Activated CD4-positive, alpha-beta T cell treated with anti-CD3 and anti-CD28 coated beads for 24 hours (primary cell): ENCODE results near the gene RARB.

ENCODE experiments used
- DNase-seq, 2 donors: peaks; one replicate each; pipeline ENCODE4 v3.0.0-alpha.2; 2020; ENCODE audit warnings: low read depth in 2 of 2

Gene RARB

DNA sequence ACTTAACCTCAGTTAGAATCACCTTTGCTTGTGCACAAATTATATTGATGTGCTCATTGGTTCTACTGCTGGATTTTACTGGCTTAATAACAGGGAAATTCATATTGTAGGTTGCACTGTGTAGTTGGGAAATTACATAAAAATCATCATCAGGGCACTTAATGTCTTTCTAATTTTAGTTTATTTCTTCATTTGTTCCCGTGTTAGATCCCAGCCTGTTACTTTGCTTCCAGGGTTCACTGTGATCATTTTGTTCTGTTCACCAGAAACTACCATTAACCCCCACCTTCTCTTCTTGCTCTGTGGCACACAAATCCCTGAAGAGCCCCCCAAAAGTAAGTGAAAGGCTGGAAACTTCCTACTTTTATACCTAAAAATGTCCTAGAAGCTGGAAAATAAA lies 80.4 kb downstream of the RARB start:
- no peak for DNase-seq

- no peak for DNase-seq
Measured at GRCh38 chr3:25508901-25509300, 80.8 kb downstream of the RARB start.

- no peak for DNase-seq
Measured at GRCh38 chr3:25510797-25511196, 82.7 kb downstream of the RARB start.

DNA sequence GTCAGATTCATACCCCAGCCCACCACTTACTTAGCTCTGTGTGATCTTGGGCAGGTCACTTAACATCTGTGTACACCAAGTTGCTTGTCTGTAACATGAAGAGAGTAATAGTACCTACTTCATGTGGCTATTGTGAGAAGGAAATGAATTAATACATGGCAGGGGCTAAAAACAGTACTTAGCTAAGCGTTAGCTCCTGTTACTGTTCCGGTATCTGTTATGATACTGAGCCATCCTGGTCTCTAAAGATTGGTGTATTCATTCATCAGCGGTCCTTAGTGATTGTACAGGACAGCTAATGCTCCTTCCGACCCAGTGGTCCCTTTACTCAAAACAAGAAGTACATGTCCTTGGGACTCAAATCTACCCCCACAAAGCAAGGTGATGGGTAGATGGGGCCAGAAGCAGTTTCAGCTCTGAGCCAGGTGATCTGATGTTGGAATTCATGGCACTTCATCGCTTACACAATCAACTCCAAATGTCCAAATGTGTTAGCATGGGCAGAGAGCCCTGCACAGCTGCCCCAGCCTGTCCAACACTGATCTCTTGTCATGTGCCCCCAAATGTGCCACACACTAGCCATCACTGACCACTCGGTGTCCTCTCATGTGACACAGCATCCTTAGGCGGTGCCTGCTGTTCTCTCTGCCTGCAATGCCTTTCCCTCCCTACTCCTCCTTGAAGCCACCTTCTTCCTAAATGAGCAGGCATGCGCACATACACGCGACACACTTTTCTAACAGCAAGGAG lies 84.1 kb downstream of the RARB start:
- no peak for DNase-seq

DNA sequence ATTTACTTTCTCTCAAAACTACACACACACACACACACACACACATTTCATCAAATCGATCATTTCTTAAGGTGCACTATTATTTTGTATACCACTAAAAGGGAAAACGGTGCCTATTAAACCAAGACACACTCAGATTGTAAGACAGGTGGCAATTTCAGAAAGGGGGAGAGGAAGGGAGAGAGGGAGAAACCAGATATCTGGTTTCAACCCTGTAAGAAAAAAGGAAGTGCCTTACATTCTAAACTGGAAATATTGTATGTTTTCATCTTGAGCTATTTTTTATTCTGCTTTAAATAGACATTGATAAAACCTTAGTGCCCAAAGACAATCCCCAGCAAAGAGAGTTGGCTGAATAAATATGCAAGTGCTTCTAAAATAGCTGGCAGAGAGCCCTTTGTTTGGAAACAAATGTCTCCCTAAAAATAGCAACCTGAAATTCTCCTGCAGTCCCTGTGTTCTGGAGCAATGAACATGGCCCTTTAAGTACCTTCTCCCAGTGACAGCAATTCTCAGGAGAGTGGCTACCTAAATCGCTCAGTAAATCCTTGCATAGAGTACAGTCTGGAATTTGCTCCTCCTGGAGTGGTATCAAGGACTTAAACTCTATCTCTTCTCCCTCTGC lies 85.7 kb downstream of the RARB start:
- DNase-seq: no peak

GRCh38 chr3:25515171-25515570 lies 87.1 kb downstream of the RARB start:
- DNase-seq: no peak

GRCh38 chr3:25520926-25521559 lies 93.0 kb downstream of the RARB start:
- no peak for DNase-seq

DNA sequence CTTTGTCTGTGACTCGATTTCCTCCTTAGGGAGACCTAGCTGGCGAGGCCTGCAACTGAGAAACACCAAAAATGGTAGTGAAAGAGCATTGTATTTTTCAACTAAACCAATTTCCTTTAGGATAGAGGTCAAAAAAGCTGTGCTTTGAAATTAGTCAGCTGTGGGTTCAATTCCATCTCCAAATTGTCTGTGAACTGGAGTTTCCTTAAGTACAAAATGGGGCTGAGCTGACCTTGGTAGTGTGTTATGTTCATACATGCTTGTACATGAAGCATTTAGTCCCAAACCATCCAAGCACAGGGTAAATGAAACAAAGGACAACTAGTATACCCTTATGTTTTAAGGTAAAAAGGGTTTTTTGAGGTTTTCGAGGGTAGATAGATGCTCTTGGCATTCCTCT lies 99.3 kb downstream of the RARB start:
- no peak for DNase-seq

DNA sequence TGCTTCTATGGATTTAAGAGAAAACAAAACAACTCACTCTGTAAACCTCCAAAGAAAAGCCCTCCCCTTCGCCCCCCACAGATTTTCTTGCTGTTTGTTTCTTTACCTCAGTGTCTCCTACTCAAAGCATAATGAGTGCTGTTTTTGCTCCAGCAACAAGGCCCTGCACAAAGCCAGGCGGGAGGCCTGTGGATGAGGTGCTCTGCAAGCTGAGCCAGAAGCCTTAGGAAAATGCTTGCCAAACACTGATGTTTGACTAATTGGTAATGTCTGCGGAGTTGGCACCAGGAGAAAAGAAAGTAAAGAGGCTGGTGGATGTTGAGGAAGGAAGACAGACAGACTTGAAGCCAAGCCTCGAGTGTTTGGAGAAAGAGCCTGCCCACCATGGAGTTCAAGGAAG lies 99.7 kb downstream of the RARB start:
- DNase-seq: no peak

DNA sequence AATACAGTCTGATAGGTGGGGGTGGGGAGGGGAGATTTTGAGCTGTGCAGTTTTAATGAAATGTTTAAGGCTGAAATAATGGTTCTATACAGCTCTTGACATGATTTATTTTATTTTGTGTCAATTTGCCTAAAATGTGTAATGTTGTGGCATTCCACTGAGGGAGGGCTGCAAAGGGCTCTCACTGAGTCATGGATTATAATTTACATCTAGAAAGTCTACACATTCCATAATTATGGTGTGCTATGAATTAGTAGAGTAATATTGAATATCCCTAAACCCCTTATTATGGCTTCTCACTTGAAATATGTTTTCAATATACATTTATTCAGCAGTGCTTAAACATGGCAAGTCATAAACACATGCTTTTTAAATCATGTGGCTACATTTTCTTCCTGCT lies 103.9 kb downstream of the RARB start:
- DNase-seq: no peak

GRCh38 chr3:25532431-25533162 lies 104.5 kb downstream of the RARB start:
- peak; percentile 2 to 23 for DNase-seq

- no peak for DNase-seq
Measured at GRCh38 chr3:25533399-25533798, 105.3 kb downstream of the RARB start.

DNA sequence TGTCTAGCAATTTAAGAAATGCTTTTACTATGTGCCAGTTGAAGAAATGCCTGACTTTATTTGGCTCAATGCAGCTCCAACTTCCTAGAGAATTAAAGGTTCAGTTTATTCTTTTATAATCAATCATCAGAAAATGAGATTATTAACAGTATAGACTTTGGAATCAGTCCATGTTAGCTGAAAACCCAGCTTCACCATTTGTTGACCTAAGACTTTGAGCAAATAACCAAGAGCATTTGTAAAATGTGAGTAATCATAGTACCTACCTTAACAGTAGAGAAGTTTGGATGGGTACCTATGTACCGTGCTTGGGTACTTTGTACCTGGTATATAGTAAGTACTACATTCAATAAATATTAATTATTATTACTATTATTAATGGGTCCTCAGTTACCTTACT lies 105.9 kb downstream of the RARB start:
- DNase-seq: no peak

DNA sequence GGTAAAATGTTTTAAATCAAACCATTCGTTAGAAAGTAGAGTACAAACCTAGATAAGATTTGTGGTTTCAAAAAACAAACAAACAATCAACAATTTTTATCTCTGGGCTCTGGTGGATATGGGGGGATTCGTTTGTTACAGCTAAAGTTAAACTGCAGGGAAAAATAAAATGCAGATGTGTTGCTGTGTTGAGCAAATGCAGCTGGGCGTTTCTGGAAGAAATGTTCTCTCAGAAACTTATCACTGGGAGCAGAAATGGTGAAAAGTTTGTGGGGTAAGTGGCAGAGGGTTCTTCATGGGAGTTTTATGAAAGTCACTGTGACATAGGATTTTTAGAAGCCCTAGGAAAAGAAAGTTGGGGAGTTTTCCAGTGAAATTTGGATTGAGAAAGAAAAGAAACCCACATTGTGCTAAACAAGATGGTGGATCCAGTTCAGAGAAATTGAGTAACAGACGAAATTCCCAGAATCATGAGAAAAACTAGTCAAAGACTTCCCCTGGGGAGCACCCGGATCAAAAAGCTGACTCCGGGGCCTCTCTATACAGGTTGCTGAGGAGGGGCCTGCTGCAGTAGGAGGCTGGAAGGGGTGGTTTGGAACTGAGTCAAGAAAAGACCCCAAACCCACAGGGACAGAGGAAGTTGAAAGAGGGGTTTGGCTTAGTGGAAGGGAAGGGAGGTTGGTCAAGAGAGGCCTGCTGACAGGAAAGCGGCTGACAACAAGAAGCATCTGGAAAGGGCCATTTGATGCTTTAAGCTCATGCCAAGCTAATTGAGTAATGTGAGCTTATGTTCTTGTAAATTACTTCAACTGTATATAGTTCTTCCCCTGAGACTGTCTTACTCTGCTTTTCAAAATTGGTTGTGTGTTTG lies 108.7 kb downstream of the RARB start:
- no peak for DNase-seq

DNA sequence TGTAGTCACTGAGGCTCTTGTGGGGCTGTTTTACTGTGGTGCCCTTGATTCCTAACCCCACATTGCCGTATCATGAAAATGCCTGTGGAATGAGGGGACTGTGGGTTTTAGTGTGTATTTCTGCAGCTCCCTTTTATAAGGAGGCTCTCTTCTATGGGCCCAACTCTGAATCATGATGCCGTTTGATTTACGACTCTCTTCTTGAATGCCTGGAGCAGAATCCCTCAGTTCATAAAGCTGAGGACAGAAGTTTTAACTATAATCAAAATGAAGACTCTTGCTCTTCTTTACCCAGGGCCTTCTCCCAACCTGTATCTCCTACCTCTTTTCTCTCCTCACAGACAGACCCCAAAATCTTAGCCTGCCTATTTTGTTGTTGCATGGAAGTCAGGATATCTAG lies 109.5 kb downstream of the RARB start:
- DNase-seq: no peak

DNA sequence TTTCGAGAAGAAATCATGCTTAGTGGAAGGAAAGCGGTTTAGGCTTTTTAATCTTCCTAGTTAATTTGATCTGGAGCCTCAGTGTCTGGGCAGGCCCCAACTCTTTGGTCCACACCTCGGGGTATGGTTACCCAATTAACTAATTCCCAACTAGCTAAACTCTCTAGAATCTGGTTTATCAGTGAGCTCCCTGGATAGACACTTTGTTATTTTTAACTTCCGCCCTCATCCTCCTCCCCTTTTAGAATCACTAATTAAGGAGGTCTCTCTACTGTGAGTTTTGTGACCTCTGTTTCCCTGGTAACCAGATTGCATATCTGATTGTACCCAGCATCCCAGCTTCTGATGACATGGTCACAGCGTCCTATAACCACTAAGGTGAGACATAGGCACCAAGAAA lies 112.2 kb downstream of the RARB start:
- no peak for DNase-seq

- DNase-seq: no peak
Measured at GRCh38 chr3:25542492-25543039, 114.5 kb downstream of the RARB start.

DNA sequence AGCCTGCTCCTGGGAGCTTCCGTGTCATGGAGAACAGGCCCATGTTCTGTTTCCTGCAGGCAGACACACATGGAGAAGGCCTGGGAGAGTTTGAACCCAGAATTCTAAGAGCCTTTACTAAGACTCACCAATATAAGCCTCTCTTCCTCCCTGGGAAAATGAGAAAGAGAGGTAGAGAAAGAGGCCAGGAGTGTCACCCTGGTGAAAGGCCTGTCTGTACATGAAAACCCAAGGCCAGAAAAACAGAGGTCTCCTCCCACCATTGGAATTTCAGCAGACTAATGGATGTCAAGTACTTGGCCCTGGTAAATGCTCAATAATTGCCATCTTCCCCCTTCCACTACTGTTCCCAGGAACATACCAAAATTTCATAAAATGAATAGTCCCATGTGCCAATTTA lies 119.0 kb downstream of the RARB start:
- DNase-seq: no peak

- no peak for DNase-seq
Measured at GRCh38 chr3:25547943-25548674, 120.0 kb downstream of the RARB start.

- DNase-seq: no peak
Measured at GRCh38 chr3:25548836-25549235, 120.8 kb downstream of the RARB start.

DNA sequence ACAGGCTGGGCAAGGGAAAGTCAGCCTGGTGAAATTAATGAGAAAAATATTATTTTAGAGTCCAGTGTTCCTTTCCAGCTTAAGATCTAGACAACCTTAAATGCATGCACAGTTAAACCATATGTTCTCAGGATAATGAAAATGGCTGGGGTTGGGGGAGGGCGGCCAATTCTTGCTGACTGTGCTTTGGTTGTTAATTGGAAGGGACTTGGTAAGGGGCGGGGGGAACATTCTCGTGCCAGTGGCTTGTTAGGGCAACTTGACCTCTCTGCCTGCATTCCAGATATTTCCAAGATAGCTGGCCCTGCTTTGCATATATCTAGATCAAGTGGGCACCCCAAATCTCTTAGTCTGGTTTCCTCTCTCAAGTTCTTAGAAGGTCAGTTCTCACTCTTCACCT lies 124.2 kb downstream of the RARB start:
- DNase-seq: no peak
